NT2/D1 (cell line): ENCODE data around the gene MAGEA9B.
"Not testable (repeated sequence)": the region's sequence is repeated elsewhere in the genome, so short reads cannot be mapped to it uniquely, and the experiment has no call there.

Source experiments
- SUZ12 ChIP-seq: IDR thresholded peaks from 2 replicates; pipeline ENCODE4 v1.6.1; 2011; ENCODE audit not compliant: insufficient read length, insufficient read depth; ENCODE audit errors: extremely low read depth
- YY1 ChIP-seq: IDR thresholded peaks from 2 replicates; pipeline ENCODE4 v1.6.1; 2011; ENCODE audit not compliant: insufficient read length, insufficient read depth
- ZNF274 ChIP-seq: IDR thresholded peaks from 2 replicates; pipeline ENCODE4 v1.6.1; 2011; ENCODE audit warnings: mild to moderate bottlenecking, low read depth, low read length

- TF ChIP-seq SUZ12, ZNF274, YY1: not testable (repeated sequence)
These were observed 35.9 kb downstream of the MAGEA9B start for GRCh38 chrX:149551245-149551938.
